ENCODE results near the gene JUN.

GRCh38 chr1:58802640-58803399, 19.0 kb upstream of the JUN start:
- TF ChIP-seq EZH2 (IDR thresholded peaks at IDR 0.05; ENCODE audit: borderline replicate concordance) (no peak), CTCF (IDR thresholded peaks at IDR 0.05; ENCODE audit: poor library complexity) (no peak), EZH2phosphoT487 (IDR thresholded peaks at IDR 0.05; ENCODE audit: low read depth, severe bottlenecking, unreplicated experiment) (no peak)
